ENCODE results near the gene LLCFC1.

The LLCFC1 gene

DNA sequence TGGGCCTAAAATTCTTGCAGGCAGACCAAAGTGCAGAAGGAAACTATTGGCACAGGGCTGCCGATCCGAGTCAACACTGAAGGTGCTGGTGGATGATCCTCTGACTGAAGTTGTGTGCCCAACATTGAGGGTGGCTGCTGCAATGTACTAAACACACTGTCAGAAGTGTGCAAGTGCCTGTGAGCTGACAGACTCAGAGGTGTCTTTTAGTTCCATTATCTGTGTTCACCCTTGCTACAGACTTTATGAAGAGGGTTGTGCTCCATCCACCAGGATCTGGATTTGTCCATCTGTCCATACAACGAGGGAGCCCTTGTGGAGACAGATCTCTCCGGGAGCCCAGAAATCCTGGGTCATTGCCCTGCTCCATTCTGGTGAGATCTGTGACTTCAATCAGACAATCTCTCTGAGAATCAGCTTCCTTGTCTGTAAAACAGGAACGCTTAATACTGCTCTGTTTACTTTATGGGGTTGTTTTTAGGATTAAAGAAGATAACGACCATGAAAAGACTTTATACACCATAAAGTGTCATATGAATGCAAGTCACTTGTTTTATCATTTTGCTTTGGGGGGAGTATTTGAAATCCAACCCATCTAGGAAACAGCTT is 44.2 kb upstream of the LLCFC1 start:
- no peaks in the 10 kb centered on the region for H4K20me1 ChIP-seq (ENCODE audit: insufficient read depth, low read length)
- H3K9ac ChIP-seq (ENCODE audit: low read length) = no peak overlapping the region
- H3K4me1 ChIP-seq (ENCODE audit: low read length) = no peaks in the 10 kb centered on the region
- H3K4me2 ChIP-seq (ENCODE audit: low read depth, low read length) = no peak overlapping the region
- no peaks in the 10 kb centered on the region for H3K79me2 ChIP-seq (ENCODE audit: low read length)
- no peaks in the 10 kb centered on the region for H3K9me2 ChIP-seq (replicated peaks; ENCODE audit: insufficient read depth, low read length)
- TF ChIP-seq EZH2 (optimal IDR thresholded peaks at IDR 0.05; ENCODE audit: low read depth, low read length) (no peak), EZH2phosphoT487 (IDR thresholded peaks at IDR 0.05; ENCODE audit: low read length) (no peak)
- TF ChIP-seq, protein P1, sequence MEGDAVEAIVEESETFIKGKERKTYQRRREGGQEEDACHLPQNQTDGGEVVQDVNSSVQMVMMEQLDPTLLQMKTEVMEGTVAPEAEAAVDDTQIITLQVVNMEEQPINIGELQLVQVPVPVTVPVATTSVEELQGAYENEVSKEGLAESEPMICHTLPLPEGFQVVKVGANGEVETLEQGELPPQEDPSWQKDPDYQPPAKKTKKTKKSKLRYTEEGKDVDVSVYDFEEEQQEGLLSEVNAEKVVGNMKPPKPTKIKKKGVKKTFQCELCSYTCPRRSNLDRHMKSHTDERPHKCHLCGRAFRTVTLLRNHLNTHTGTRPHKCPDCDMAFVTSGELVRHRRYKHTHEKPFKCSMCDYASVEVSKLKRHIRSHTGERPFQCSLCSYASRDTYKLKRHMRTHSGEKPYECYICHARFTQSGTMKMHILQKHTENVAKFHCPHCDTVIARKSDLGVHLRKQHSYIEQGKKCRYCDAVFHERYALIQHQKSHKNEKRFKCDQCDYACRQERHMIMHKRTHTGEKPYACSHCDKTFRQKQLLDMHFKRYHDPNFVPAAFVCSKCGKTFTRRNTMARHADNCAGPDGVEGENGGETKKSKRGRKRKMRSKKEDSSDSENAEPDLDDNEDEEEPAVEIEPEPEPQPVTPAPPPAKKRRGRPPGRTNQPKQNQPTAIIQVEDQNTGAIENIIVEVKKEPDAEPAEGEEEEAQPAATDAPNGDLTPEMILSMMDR (IDR thresholded peaks at IDR 0.05; ENCODE audit: low read length) = no peak
- H2AFZ ChIP-seq (ENCODE audit: low read length) = no peak overlapping the region
- H3K4me3 ChIP-seq (ENCODE audit: low read length) = no peak overlapping the region
- no peaks in the 10 kb centered on the region for H3K36me3 ChIP-seq (replicated peaks; ENCODE audit: insufficient read depth, low read length)
- no peak for DNase-seq
- no peaks in the 10 kb centered on the region for H3K9me3 ChIP-seq (replicated peaks; ENCODE audit: insufficient read depth, low read length)
- H3F3A ChIP-seq (ENCODE audit: insufficient read depth, low read length) = no peaks in the 10 kb centered on the region
- H3K27me3 ChIP-seq (replicated peaks; ENCODE audit: insufficient read depth, low read length) = no peaks in the 10 kb centered on the region
- no peak overlapping the region for H3K27ac ChIP-seq (ENCODE audit: low read length)

DNA sequence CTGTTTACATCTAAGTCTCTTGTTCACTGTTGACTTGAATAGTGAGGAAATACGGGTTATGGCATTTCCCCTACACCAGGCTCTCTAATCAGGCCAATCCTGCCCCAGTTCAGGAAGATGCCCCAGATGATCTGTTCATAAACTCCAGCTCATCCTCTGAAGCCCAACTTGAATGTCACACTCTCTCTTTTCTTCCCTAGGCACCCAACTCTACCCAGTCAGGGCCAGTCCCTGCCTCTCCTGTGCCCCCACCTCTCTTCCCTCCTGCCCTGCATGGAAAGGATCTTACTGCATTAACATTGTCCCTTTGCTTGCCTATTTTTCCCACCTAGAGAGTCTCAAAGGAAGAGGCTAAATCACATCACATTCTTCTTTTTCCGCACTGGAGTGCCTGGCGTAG is 43.1 kb upstream of the LLCFC1 start:
- H3K9me3 ChIP-seq (replicated peaks; ENCODE audit: insufficient read depth, low read length) = no peaks in the 10 kb centered on the region
- H3K4me2 ChIP-seq (ENCODE audit: low read depth, low read length) = no peak overlapping the region
- TF ChIP-seq, protein P1 (IDR thresholded peaks at IDR 0.05; ENCODE audit: low read length) = no peak
- TF ChIP-seq EZH2phosphoT487 (IDR thresholded peaks at IDR 0.05; ENCODE audit: low read length) (no peak), EZH2 (optimal IDR thresholded peaks at IDR 0.05; ENCODE audit: low read depth, low read length) (no peak)
- H4K20me1 ChIP-seq (ENCODE audit: insufficient read depth, low read length) = no peaks in the 10 kb centered on the region
- no peaks in the 10 kb centered on the region for H3K4me1 ChIP-seq (ENCODE audit: low read length)
- H2AFZ ChIP-seq (ENCODE audit: low read length) = no peak overlapping the region
- DNase-seq = no peak
- H3K9ac ChIP-seq (ENCODE audit: low read length) = no peak overlapping the region
- no peak overlapping the region for H3K4me3 ChIP-seq (ENCODE audit: low read length)
- no peaks in the 10 kb centered on the region for H3K79me2 ChIP-seq (ENCODE audit: low read length)
- H3F3A ChIP-seq (ENCODE audit: insufficient read depth, low read length) = no peaks in the 10 kb centered on the region
- no peaks in the 10 kb centered on the region for H3K27me3 ChIP-seq (replicated peaks; ENCODE audit: insufficient read depth, low read length)
- no peaks in the 10 kb centered on the region for H3K36me3 ChIP-seq (replicated peaks; ENCODE audit: insufficient read depth, low read length)
- H3K27ac ChIP-seq (ENCODE audit: low read length) = no peak overlapping the region
- no peaks in the 10 kb centered on the region for H3K9me2 ChIP-seq (replicated peaks; ENCODE audit: insufficient read depth, low read length)

- no peak overlapping the region for H3K27ac ChIP-seq (ENCODE audit: low read length)
- H3K27me3 ChIP-seq (replicated peaks; ENCODE audit: insufficient read depth, low read length) = no peaks in the 10 kb centered on the region
- H3F3A ChIP-seq (ENCODE audit: insufficient read depth, low read length) = no peaks in the 10 kb centered on the region
- no peak overlapping the region for H3K4me3 ChIP-seq (ENCODE audit: low read length)
- no peaks in the 10 kb centered on the region for H4K20me1 ChIP-seq (ENCODE audit: insufficient read depth, low read length)
- TF ChIP-seq EZH2 (optimal IDR thresholded peaks at IDR 0.05; ENCODE audit: low read depth, low read length) (no peak), EZH2phosphoT487 (IDR thresholded peaks at IDR 0.05; ENCODE audit: low read length) (no peak)
- TF ChIP-seq, protein P1 (IDR thresholded peaks at IDR 0.05; ENCODE audit: low read length) = no peak
- no peaks in the 10 kb centered on the region for H3K4me1 ChIP-seq (ENCODE audit: low read length)
- H3K4me2 ChIP-seq (ENCODE audit: low read depth, low read length) = no peak overlapping the region
- H3K9ac ChIP-seq (ENCODE audit: low read length) = no peak overlapping the region
- H3K9me3 ChIP-seq (replicated peaks; ENCODE audit: insufficient read depth, low read length) = no peaks in the 10 kb centered on the region
- no peaks in the 10 kb centered on the region for H3K9me2 ChIP-seq (replicated peaks; ENCODE audit: insufficient read depth, low read length)
- DNase-seq = no peak
- no peaks in the 10 kb centered on the region for H3K79me2 ChIP-seq (ENCODE audit: low read length)
- no peaks in the 10 kb centered on the region for H3K36me3 ChIP-seq (replicated peaks; ENCODE audit: insufficient read depth, low read length)
- H2AFZ ChIP-seq (ENCODE audit: low read length) = no peak overlapping the region
These were observed 42.4 kb upstream of the LLCFC1 start for GRCh38 chr7:142896741-142897379.

Measured in MM.1S (cell line).